ENCODE data around the gene IARS1. TPM values are rescaled to one million over a fixed set of nuclear protein-coding genes. Genes with fewer than 3 reads are reported as not detected.

The IARS1 gene
- total RNA-seq, 1 experiment from 2014 or later: 220 TPM

- TF ChIP-seq ZNF396 (CRISPR knock-in tag; IDR thresholded peaks at IDR 0.05; ENCODE audit: borderline replicate concordance) (no peak), ZSCAN18 (CRISPR knock-in tag; IDR thresholded peaks at IDR 0.05) (no peak), ARID4B (CRISPR knock-in tag; IDR thresholded peaks at IDR 0.05; ENCODE audit: borderline replicate concordance) (peak; percentile 93), STAT6 (CRISPR knock-in tag; conservative IDR thresholded peaks at IDR 0.05; ENCODE audit: low read depth) (no peak), TEAD1 (CRISPR knock-in tag; IDR thresholded peaks at IDR 0.05) (peak; percentile 74), ZNF121 (CRISPR knock-in tag; IDR thresholded peaks at IDR 0.05) (no peak), ZNF281 (CRISPR knock-in tag; IDR thresholded peaks at IDR 0.05) (no peak), MAX (CRISPR knock-in tag; IDR thresholded peaks at IDR 0.05) (peak; percentile 100)
Measured at GRCh38 chr9:92293452-92294296, at the start of gene IARS1 (continued).

GRCh38 chr9:92342825-92343488 lies 49.5 kb upstream of the IARS1 start:
- POLR2A ChIA-PET: no interaction called here
- Mint-ChIP-seq H3K9me3 (peaks cover 28% of the 10 kb centered on the region), H3K4me3 (no peak overlapping the region), H3K27ac (no peak overlapping the region), H3K27me3 (ENCODE audit: low read depth) (no peaks in the 10 kb centered on the region), H3K4me1 (peaks cover 4% of the 10 kb centered on the region; the same call in 1 of the 2 replicates), H3K36me3 (peaks cover 43% of the 10 kb centered on the region)
- DNase-seq (ENCODE audit: low spot score): no peak
- CTCF ChIA-PET: no interaction called here
- no peak for ATAC-seq
- TF ChIP-seq HMGXB4 (CRISPR knock-in tag; IDR thresholded peaks at IDR 0.05) (no peak), TP53 (CRISPR knock-in tag; IDR thresholded peaks at IDR 0.05) (no peak), SP1 (CRISPR knock-in tag; conservative IDR thresholded peaks at IDR 0.05) (no peak), USF2 (CRISPR knock-in tag; IDR thresholded peaks at IDR 0.05) (no peak), NFATC4 (CRISPR knock-in tag; IDR thresholded peaks at IDR 0.05) (no peak), CREB1 (CRISPR knock-in tag; IDR thresholded peaks at IDR 0.05) (no peak), ZNF423 (CRISPR knock-in tag; IDR thresholded peaks at IDR 0.05) (no peak), RELA (CRISPR knock-in tag; IDR thresholded peaks at IDR 0.05; ENCODE audit: borderline replicate concordance) (no peak), ZNF219 (CRISPR knock-in tag; IDR thresholded peaks at IDR 0.05; ENCODE audit: borderline replicate concordance) (no peak), FOXK1 (CRISPR knock-in tag; IDR thresholded peaks at IDR 0.05) (no peak), ATF1 (CRISPR knock-in tag; IDR thresholded peaks at IDR 0.05) (no peak), USF1 (CRISPR knock-in tag; IDR thresholded peaks at IDR 0.05) (no peak)

All from WTC11 (cell line).